ENCODE data around the gene MIER1.

GRCh38 chr1:67019600-67020136, 94.9 kb downstream of the MIER1 start:
- TF ChIP-seq CTCF (IDR thresholded peaks at IDR 0.05) = no peak
- no peak for TF ChIP-seq POLR2A (IDR thresholded peaks at IDR 0.05)

Data from esophagus squamous epithelium (tissue), 4 donors.